Measurements from ENCODE around the gene TP53RK.

GRCh38 chr20:46701986-46702385, 12.7 kb upstream of the TP53RK start:
- TF ChIP-seq CTCF (IDR thresholded peaks at IDR 0.05; ENCODE audit: low read depth, low read length, missing input control): no peak
- no peak for TF ChIP-seq TAF1 (conservative IDR thresholded peaks at IDR 0.05)
- TF ChIP-seq RAD21 (IDR thresholded peaks at IDR 0.05): no peak
